ENCODE data around the gene SMCHD1. TPM values are rescaled to one million over a fixed set of nuclear protein-coding genes. Genes with fewer than 3 reads are reported as not detected.

SMCHD1 gene
- total RNA-seq, 1 experiment from 2014 or later: 61.0 TPM

DNA sequence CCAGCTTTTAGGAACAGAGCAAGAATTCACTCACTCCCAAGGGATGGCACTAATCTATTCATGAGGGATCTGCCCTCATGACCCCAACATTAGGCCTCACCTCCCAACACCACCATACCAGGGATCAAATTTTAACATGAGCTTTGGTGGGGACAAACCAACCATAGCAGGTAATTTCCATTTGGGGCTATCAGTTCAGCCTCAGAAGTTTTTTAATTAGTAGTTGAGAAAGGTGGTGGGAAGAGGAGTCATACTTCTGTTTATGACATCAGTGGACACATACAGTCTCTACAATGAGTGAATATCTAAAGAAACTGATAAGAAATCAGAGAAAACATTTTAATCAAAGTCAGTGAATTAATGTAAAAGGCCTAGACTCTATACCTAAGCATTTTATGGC is 131.7 kb downstream of the SMCHD1 start:
- DNase-seq (no peak), ATAC-seq (no peak)
- TF ChIP-seq EZH2phosphoT487 (IDR thresholded peaks at IDR 0.05; ENCODE audit: borderline replicate concordance, low read length): no peak
- TF ChIP-seq, protein P1, sequence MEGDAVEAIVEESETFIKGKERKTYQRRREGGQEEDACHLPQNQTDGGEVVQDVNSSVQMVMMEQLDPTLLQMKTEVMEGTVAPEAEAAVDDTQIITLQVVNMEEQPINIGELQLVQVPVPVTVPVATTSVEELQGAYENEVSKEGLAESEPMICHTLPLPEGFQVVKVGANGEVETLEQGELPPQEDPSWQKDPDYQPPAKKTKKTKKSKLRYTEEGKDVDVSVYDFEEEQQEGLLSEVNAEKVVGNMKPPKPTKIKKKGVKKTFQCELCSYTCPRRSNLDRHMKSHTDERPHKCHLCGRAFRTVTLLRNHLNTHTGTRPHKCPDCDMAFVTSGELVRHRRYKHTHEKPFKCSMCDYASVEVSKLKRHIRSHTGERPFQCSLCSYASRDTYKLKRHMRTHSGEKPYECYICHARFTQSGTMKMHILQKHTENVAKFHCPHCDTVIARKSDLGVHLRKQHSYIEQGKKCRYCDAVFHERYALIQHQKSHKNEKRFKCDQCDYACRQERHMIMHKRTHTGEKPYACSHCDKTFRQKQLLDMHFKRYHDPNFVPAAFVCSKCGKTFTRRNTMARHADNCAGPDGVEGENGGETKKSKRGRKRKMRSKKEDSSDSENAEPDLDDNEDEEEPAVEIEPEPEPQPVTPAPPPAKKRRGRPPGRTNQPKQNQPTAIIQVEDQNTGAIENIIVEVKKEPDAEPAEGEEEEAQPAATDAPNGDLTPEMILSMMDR (conservative IDR thresholded peaks at IDR 0.05; ENCODE audit: low read depth, low read length): no peak
- TF ChIP-seq EZH2 (IDR thresholded peaks at IDR 0.05; ENCODE audit: low read length, unreplicated experiment): no peak
- H2AFZ ChIP-seq (ENCODE audit: low read length): no peak overlapping the region
- H3K79me2 ChIP-seq (ENCODE audit: low read length): no peaks in the 10 kb centered on the region
- POLR2A ChIA-PET (ENCODE audit: unreplicated experiment): no interaction called here
- no peaks in the 10 kb centered on the region for H3K9me2 ChIP-seq (replicated peaks; ENCODE audit: low read length)
- no peaks in the 10 kb centered on the region for H4K20me1 ChIP-seq (ENCODE audit: low read length)
- H3K4me2 ChIP-seq (ENCODE audit: low read length): no peak overlapping the region
- no peak overlapping the region for H3K27ac ChIP-seq (ENCODE audit: low read length)
- no peaks in the 10 kb centered on the region for H3K4me1 ChIP-seq (ENCODE audit: insufficient read depth, low read length)
- CTCF ChIA-PET: no interaction called here
- intact Hi-C loops (cut with micrococcal nuclease): no loop called here
- no TSS peak for BruUV-seq (replicated peaks)
- H3F3A ChIP-seq (ENCODE audit: low read length, unreplicated experiment): no peaks in the 10 kb centered on the region
- no peaks in the 10 kb centered on the region for H3K9me3 ChIP-seq (ENCODE audit: low read length)
- peaks cover 13% of the 10 kb centered on the region for H3K36me3 ChIP-seq (ENCODE audit: low read depth, low read length)
- no peak overlapping the region for H3K9ac ChIP-seq (ENCODE audit: low read length)
- no peaks in the 10 kb centered on the region for H3K27me3 ChIP-seq (ENCODE audit: low read length)
- no peak overlapping the region for H3K4me3 ChIP-seq (ENCODE audit: low read length)

- H3K9me2 ChIP-seq (replicated peaks; ENCODE audit: low read length): no peaks in the 10 kb centered on the region
- TF ChIP-seq, protein P1 (conservative IDR thresholded peaks at IDR 0.05; ENCODE audit: low read depth, low read length): no peak
- no peak for TF ChIP-seq EZH2 (IDR thresholded peaks at IDR 0.05; ENCODE audit: low read length, unreplicated experiment)
- TF ChIP-seq EZH2phosphoT487 (IDR thresholded peaks at IDR 0.05; ENCODE audit: borderline replicate concordance, low read length): no peak
- BruUV-seq (replicated peaks): no TSS peak
- no peak overlapping the region for H3K27ac ChIP-seq (ENCODE audit: low read length)
- no peaks in the 10 kb centered on the region for H3K79me2 ChIP-seq (ENCODE audit: low read length)
- H3F3A ChIP-seq (ENCODE audit: low read length, unreplicated experiment): no peaks in the 10 kb centered on the region
- H3K4me3 ChIP-seq (ENCODE audit: low read length): no peak overlapping the region
- H3K4me1 ChIP-seq (ENCODE audit: insufficient read depth, low read length): no peaks in the 10 kb centered on the region
- H3K9ac ChIP-seq (ENCODE audit: low read length): no peak overlapping the region
- no peak overlapping the region for H3K4me2 ChIP-seq (ENCODE audit: low read length)
- H3K36me3 ChIP-seq (ENCODE audit: low read depth, low read length): peaks cover 25% of the 10 kb centered on the region
- ATAC-seq: no peak
- no peak for DNase-seq
- intact Hi-C loops (cut with micrococcal nuclease): no loop called here
- no peaks in the 10 kb centered on the region for H3K9me3 ChIP-seq (ENCODE audit: low read length)
- no peak overlapping the region for H2AFZ ChIP-seq (ENCODE audit: low read length)
- no peaks in the 10 kb centered on the region for H3K27me3 ChIP-seq (ENCODE audit: low read length)
- CTCF ChIA-PET: no interaction called here
- POLR2A ChIA-PET (ENCODE audit: unreplicated experiment): no interaction called here
- no peaks in the 10 kb centered on the region for H4K20me1 ChIP-seq (ENCODE audit: low read length)
Observed at GRCh38 chr18:2792395-2792794, 136.9 kb downstream of the SMCHD1 start.

DNA sequence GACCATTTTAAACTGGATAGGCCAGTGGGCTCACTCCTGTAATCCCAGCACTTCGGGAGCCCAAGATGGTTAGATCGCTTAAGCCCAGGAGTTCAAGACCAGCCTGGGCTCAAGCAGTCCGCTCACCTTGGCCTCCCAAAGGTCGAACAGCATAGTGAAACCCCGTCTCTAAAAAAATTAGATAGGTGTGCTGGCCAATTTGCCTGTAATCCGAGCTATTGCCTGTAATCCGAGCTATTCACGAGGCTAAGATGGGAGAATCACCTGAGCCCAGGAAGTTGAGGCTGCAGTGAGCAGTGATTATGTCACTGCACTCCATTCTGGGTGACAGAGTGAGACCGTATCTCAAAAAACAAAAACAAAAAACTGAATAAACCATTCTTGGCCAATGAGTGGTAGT is 138.6 kb downstream of the SMCHD1 start:
- no peaks in the 10 kb centered on the region for H3F3A ChIP-seq (ENCODE audit: low read length, unreplicated experiment)
- BruUV-seq (replicated peaks): no TSS peak
- ATAC-seq: peak; percentile 48
- H3K27ac ChIP-seq (ENCODE audit: low read length): no peak overlapping the region
- no peak overlapping the region for H3K4me2 ChIP-seq (ENCODE audit: low read length)
- peak; percentile 2 for DNase-seq
- no peak overlapping the region for H3K9ac ChIP-seq (ENCODE audit: low read length)
- H3K4me3 ChIP-seq (ENCODE audit: low read length): no peak overlapping the region
- CTCF ChIA-PET: no interaction called here
- no peak overlapping the region for H2AFZ ChIP-seq (ENCODE audit: low read length)
- peaks cover 27% of the 10 kb centered on the region for H3K36me3 ChIP-seq (ENCODE audit: low read depth, low read length)
- no peaks in the 10 kb centered on the region for H3K27me3 ChIP-seq (ENCODE audit: low read length)
- H3K4me1 ChIP-seq (ENCODE audit: insufficient read depth, low read length): no peaks in the 10 kb centered on the region
- no peaks in the 10 kb centered on the region for H3K9me2 ChIP-seq (replicated peaks; ENCODE audit: low read length)
- no peaks in the 10 kb centered on the region for H3K9me3 ChIP-seq (ENCODE audit: low read length)
- POLR2A ChIA-PET (ENCODE audit: unreplicated experiment): interaction anchor here (0.6 kb wide), 1 partner anchor 479 kb away, joined by 3 read pairs; no protein-coding TSS in a partner anchor
- TF ChIP-seq, protein P1 (conservative IDR thresholded peaks at IDR 0.05; ENCODE audit: low read depth, low read length): no peak
- no peak for TF ChIP-seq EZH2phosphoT487 (IDR thresholded peaks at IDR 0.05; ENCODE audit: borderline replicate concordance, low read length)
- TF ChIP-seq EZH2 (IDR thresholded peaks at IDR 0.05; ENCODE audit: low read length, unreplicated experiment): no peak
- H3K79me2 ChIP-seq (ENCODE audit: low read length): no peaks in the 10 kb centered on the region
- H4K20me1 ChIP-seq (ENCODE audit: low read length): no peaks in the 10 kb centered on the region
- intact Hi-C loops (cut with micrococcal nuclease): no loop called here
